HCT116 (cell line): ENCODE data around the gene RPS6KA2. TPM values are rescaled to one million over a fixed set of nuclear protein-coding genes. Genes with fewer than 3 reads are reported as not detected.

Experiments used
- ATAC-seq: fragments of 200-7000 bp; cut with Tn5 transposase; 2 replicates; pipeline ENCODE4 v1.9.1; 2020; ENCODE audit warnings: mild to moderate bottlenecking, moderate library complexity
- BruUV-seq: library from RNA; stranded (reverse); fragments of 400-500 nt; replicated peaks from 2 replicates; lab custom pipeline; 2021; lab: Mats Ljungman, UMichigan
- CTCF ChIA-PET: fragments of 300-600 bp; sonication (Branson Sonifier 250); formaldehyde crosslinking; loops from one replicate; lab custom pipeline; 2021; ENCODE audit warnings: antibody characterized with exemption; lab: Charles Lee
- POLR2A ChIA-PET: fragments of 300-600, 350-600 bp; sonication (Branson Sonifier 250); formaldehyde crosslinking; loops from one replicate; lab custom pipeline; 2021; ENCODE audit warnings: antibody characterized with exemption; lab: Charles Lee
- RAD21 ChIA-PET, 2 experiments: fragments of 300-600 bp; sonication (Branson Sonifier 250); formaldehyde crosslinking; loops; one replicate each; lab custom pipeline; 2023; ENCODE audit warnings: low total read pairs in 2 of 2; ENCODE audit not compliant: uncharacterized antibody in 2 of 2, unreplicated experiment in 2 of 2, low non-redundant PET in 1 of 2; lab: Charles Lee
- DNase-seq: peaks from one replicate; pipeline ENCODE4 v3.0.0-alpha.2; 2010; ENCODE audit warnings: low read depth, low spot score
- H2AFZ ChIP-seq: fragments of 200-600 bp; shearing (Covaris generic), sonication (generic); 2 replicates; pipeline ENCODE4 v1.6.1; 2017; ENCODE audit warnings: low read depth, mixed run types, mixed read lengths, antibody characterized with exemption, low read length; ENCODE audit not compliant: poor library complexity, severe bottlenecking
- H3K27ac ChIP-seq: 2 replicates; pipeline ENCODE4 v1.5.1; 2012; ENCODE audit warnings: low read depth, low read length
- H3K27me3 ChIP-seq: fragments of 200-600 bp; sonication (generic); 2 replicates; pipeline ENCODE4 v1.6.1; 2016; ENCODE audit warnings: mixed run types, low read length, mixed read lengths; ENCODE audit not compliant: insufficient read depth
- H3K36me3 ChIP-seq, 2 experiments: fragments of 200-500 bp in 1 of 2; fragments of 200-600 bp in 1 of 2; sonication (Bioruptor generic) in 1 of 2; sonication (generic) in 1 of 2; 2 replicates each; pipeline versions ENCODE4 v1.5.1 to v1.6.1; 2014 to 2016; ENCODE audit warnings: low read length in 2 of 2, inconsistent platforms in 1 of 2, mixed read lengths in 1 of 2, mixed run types in 1 of 2; ENCODE audit not compliant: insufficient read depth in 2 of 2, control insufficient read depth in 1 of 2
- H3K4me1 ChIP-seq, 2 experiments: fragments of 200-600 bp in 1 of 2; sonication (generic) in 1 of 2; 2 replicates each; pipeline versions ENCODE4 v1.5.1 to v1.6.1; 2012 to 2017; ENCODE audit warnings: low read length in 2 of 2, inconsistent platforms in 1 of 2, mild to moderate bottlenecking in 1 of 2, mixed read lengths in 1 of 2, mixed run types in 1 of 2, moderate library complexity in 1 of 2; ENCODE audit not compliant: insufficient read depth in 2 of 2, control insufficient read depth in 1 of 2
- H3K4me2 ChIP-seq: fragments of 200-600 bp; sonication (generic); 2 replicates; pipeline ENCODE4 v1.6.1; 2017; ENCODE audit warnings: mixed run types, low read length, mixed read lengths
- H3K4me3 ChIP-seq, 2 experiments: fragments of 200-600 bp in 1 of 2; sonication (generic) in 1 of 2; replicated peaks in 1 of 2; 2 replicates each; pipeline ENCODE4 v1.5.1; 2011 to 2016; ENCODE audit warnings: low read length in 2 of 2, control low read depth in 1 of 2, low read depth in 1 of 2, mild to moderate bottlenecking in 1 of 2, mixed read lengths in 1 of 2, mixed run types in 1 of 2
- H3K79me2 ChIP-seq: fragments of 200-600 bp; sonication (generic); 2 replicates; pipeline ENCODE4 v1.6.1; 2017; ENCODE audit warnings: mild to moderate bottlenecking, mixed run types, low read length, moderate library complexity, mixed read lengths; ENCODE audit not compliant: insufficient read depth
- H3K9ac ChIP-seq: fragments of 200-600 bp; sonication (generic); 2 replicates; pipeline ENCODE4 v1.6.1; 2016; ENCODE audit warnings: low read length, mixed read lengths
- H3K9me2 ChIP-seq: fragments of 200-600 bp; sonication (generic), shearing (Covaris generic); 2 replicates; pipeline ENCODE4 v1.6.1; 2017; ENCODE audit warnings: mixed run types, mild to moderate bottlenecking, moderate library complexity; ENCODE audit not compliant: insufficient read depth
- H3K9me3 ChIP-seq, 2 experiments: fragments of 200-500 bp in 1 of 2; fragments of 200-600 bp in 1 of 2; sonication (Bioruptor generic) in 1 of 2; sonication (generic) in 1 of 2; 2 replicates each; pipeline ENCODE4 v1.6.1; 2014 to 2017; ENCODE audit warnings: low read length in 2 of 2, mixed read lengths in 2 of 2, inconsistent platforms in 1 of 2, low read depth in 1 of 2, mild to moderate bottlenecking in 1 of 2, mixed run types in 1 of 2, moderate library complexity in 1 of 2; ENCODE audit not compliant: control insufficient read depth in 1 of 2, insufficient read depth in 1 of 2
- H4K20me1 ChIP-seq: fragments of 200-600 bp; sonication (generic), shearing (Covaris generic); 2 replicates; pipeline ENCODE4 v1.6.1; 2017; ENCODE audit warnings: mixed run types, mild to moderate bottlenecking, moderate library complexity; ENCODE audit not compliant: insufficient read depth
- CEBPB ChIP-seq: IDR thresholded peaks from 2 replicates; pipeline ENCODE4 v1.6.1; 2012; ENCODE audit warnings: low read depth
- CTCF ChIP-seq, 3 experiments: fragments of 200-600 bp in 1 of 3; sonication (generic) in 1 of 3; IDR thresholded peaks in 2 of 3; conservative IDR thresholded peaks in 1 of 3; 2 replicates each; pipeline ENCODE4 v1.5.1; 2012 to 2017; ENCODE audit warnings: low read depth in 2 of 3, low read length in 2 of 3, antibody characterized with exemption in 1 of 3, borderline replicate concordance in 1 of 3, control low read depth in 1 of 3, mild to moderate bottlenecking in 1 of 3, mixed read lengths in 1 of 3, mixed run types in 1 of 3, moderate library complexity in 1 of 3; ENCODE audit not compliant: insufficient read depth in 1 of 3
- EZH2phosphoT487 ChIP-seq: fragments of 200-600 bp; IDR thresholded peaks from 2 replicates; pipeline ENCODE4 v1.6.1; 2018; ENCODE audit warnings: antibody characterized with exemption, borderline replicate concordance
- FOSL1 ChIP-seq: IDR thresholded peaks from 2 replicates; pipeline ENCODE4 v1.6.1; 2012; ENCODE audit warnings: low read depth
- SIN3A ChIP-seq: IDR thresholded peaks from 2 replicates; pipeline ENCODE4 v1.6.1; 2012; ENCODE audit warnings: low read depth
- TCF7L2 ChIP-seq: IDR thresholded peaks from 2 replicates; pipeline ENCODE4 v1.7.0; 2011; ENCODE audit warnings: borderline replicate concordance, inconsistent platforms; ENCODE audit not compliant: insufficient read depth, insufficient read length; ENCODE audit errors: extremely low read depth
- intact Hi-C: fragments of 100-400 bp; cut with micrococcal nuclease; formaldehyde crosslinking; loops from 2 replicates; pipeline ENCODE4 v1.10.0; 2022
- total RNA-seq: library from RNA; stranded (reverse); gene quantifications from one replicate; pipeline ENCODE4 v1.2.1, GENCODE V29; 2021; ENCODE audit not compliant: unreplicated experiment

RPS6KA2 gene
- total RNA-seq, 1 experiment from 2014 or later: 8.5 TPM

- POLR2A ChIA-PET: no interaction called here
- TF ChIP-seq TCF7L2: no peak
- no peak for TF ChIP-seq FOSL1
- TF ChIP-seq EZH2phosphoT487: no peak
- no peak for TF ChIP-seq CTCF (IDR thresholded peaks at IDR 0.05 in 2 of 3, conservative IDR thresholded peaks at IDR 0.05 in 1 of 3; ENCODE audit: borderline replicate concordance in 1 of 3, insufficient read depth in 1 of 3, low read depth in 2 of 3, low read length in 2 of 3)
- no peak for TF ChIP-seq SIN3A
- no peak for TF ChIP-seq CEBPB
- CTCF ChIA-PET: no interaction called here
- intact Hi-C loops: no loop called here
- Histone ChIP-seq H3K27me3 (no peaks in the 10 kb centered on the region), H3K4me3 (no peak overlapping the region), H3K9ac (no peak overlapping the region), H3K36me3 (no peaks in the 10 kb centered on the region), H3K9me3 (no peaks in the 10 kb centered on the region), H3K27ac (no peak overlapping the region), H3K79me2 (no peaks in the 10 kb centered on the region), H4K20me1 (no peaks in the 10 kb centered on the region), H3K4me2 (no peak overlapping the region), H2AFZ (no peak overlapping the region), H3K4me1 (peaks cover 0 to 4% of the 10 kb centered on the region in 2 experiments; a peak in 1 of 4 replicates), H3K9me2 (no peaks in the 10 kb centered on the region)
- ATAC-seq (no peak), DNase-seq (no peak)
- RAD21 ChIA-PET: no interaction called here
- no TSS peak for BruUV-seq
Observed at GRCh38 chr6:166661327-166662085, 34.5 kb upstream of the RPS6KA2 start.
